Large intestine (tissue), 3 donors: ENCODE data around the gene MBD1. TPM values are rescaled to one million over a fixed set of nuclear protein-coding genes. Genes with fewer than 3 reads are reported as not detected.
"Not testable (repeated sequence)": the region's sequence is repeated elsewhere in the genome, so short reads cannot be mapped to it uniquely, and the experiment has no call there.

Experiments
- DNase-seq, 2 donors: peaks; one replicate each; pipeline versions ENCODE4 v3.0.0 to v3.0.0-alpha.2; 2013
- H3K27ac ChIP-seq: one replicate; pipeline ENCODE4 v1.5.1; 2013; ENCODE audit warnings: low read length
- H3K27me3 ChIP-seq: 2 replicates; pipeline ENCODE4 v1.6.1; 2013; ENCODE audit warnings: low read length; ENCODE audit not compliant: control insufficient read depth, insufficient read depth
- H3K36me3 ChIP-seq: 2 replicates; pipeline ENCODE4 v1.6.1; 2013; ENCODE audit warnings: low read length; ENCODE audit not compliant: control insufficient read depth, insufficient read depth
- H3K4me1 ChIP-seq: one replicate; pipeline ENCODE4 v1.6.1; 2013; ENCODE audit warnings: low read length; ENCODE audit not compliant: control insufficient read depth, insufficient read depth
- H3K4me3 ChIP-seq: one replicate; pipeline ENCODE4 v1.5.1; 2013; ENCODE audit warnings: low read length
- H3K9me3 ChIP-seq: one replicate; pipeline ENCODE4 v1.6.1; 2013; ENCODE audit warnings: mild to moderate bottlenecking, low read depth, low read length, moderate library complexity; ENCODE audit not compliant: control insufficient read depth
- WGBS: methylation state at CpG from one replicate; pipeline ENCODE4 v1.1.5; 2013; ENCODE audit warnings: low lambda C conversion rate; ENCODE audit not compliant: insufficient coverage; 5-methylcytosine and 5-hydroxymethylcytosine counted together
- polyA plus RNA-seq: library from polyadenylated mRNA; unstranded; fragments of 120-200 nt; gene quantifications from one replicate; pipeline ENCODE4 v1.2.1, GENCODE V29; 2013

MBD1 gene
- polyA plus RNA-seq, 1 donor, result 71.0 TPM

GRCh38 chr18:50241768-50242167 is 39.6 kb downstream of the MBD1 start:
- not testable (repeated sequence) for H3K4me3 ChIP-seq, H3K4me1 ChIP-seq, H3K27ac ChIP-seq, H3K27me3 ChIP-seq, DNase-seq, H3K9me3 ChIP-seq, H3K36me3 ChIP-seq
- 80% methylated on average over 1 of the region's 8 CpGs for WGBS

DNA sequence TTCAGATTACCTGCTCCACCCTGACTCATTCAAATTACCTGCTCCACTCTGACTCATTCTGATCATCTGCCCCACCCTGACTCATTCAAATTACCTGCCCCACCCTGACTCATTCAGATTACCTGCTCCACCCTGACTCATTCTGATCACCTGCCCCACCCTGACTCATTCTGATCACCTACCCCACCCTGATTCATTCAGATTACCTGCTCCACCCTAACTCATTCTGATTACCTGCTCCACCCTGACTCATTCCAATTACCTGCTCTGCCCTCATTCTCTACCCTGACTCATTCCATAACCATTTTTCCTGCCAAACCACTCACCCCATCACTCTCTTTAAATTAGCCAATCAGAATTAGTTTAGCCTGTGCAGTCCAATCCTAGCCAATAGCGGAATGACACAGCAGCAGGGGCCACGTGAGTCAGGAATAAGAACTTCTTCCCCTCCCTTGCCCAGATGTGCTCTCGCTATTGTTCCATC is 41.2 kb downstream of the MBD1 start:
- Histone ChIP-seq H3K36me3 (no peaks in the 10 kb centered on the region), H3K4me3 (no peak overlapping the region), H3K27me3 (no peaks in the 10 kb centered on the region), H3K9me3 (no peaks in the 10 kb centered on the region), H3K27ac (no peak overlapping the region), H3K4me1 (no peaks in the 10 kb centered on the region)
- no CpG with 5 or more reads among the region's 3 CpGs for WGBS
- DNase-seq, result no peak

DNA sequence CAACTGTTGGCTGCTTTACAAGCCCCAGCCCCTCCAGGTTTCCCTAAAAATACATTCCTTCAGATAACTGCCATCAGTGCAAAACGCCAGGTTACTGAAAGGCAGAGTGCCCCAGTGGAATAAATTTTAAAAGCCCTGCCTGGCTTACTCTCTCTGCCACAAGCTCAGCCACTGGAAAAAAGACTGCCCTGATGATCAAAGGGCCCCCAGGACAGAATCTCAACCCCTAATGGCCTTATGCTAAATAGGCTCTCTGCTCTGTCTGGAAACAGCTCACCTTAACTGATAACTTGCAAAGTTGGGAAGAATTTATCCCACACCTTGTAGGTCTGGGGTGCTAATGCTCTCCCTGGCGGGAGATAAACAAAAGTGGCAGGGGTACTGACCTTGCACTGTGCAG is 48.9 kb downstream of the MBD1 start:
- DNase-seq, result no peak
- Histone ChIP-seq H3K27me3 (no peaks in the 10 kb centered on the region), H3K4me3 (no peak overlapping the region), H3K36me3 (no peaks in the 10 kb centered on the region), H3K9me3 (no peaks in the 10 kb centered on the region), H3K27ac (no peak overlapping the region), H3K4me1 (no peaks in the 10 kb centered on the region)
- no CpG with 5 or more reads among the region's 2 CpGs for WGBS

GRCh38 chr18:50231621-50232020 is 49.7 kb downstream of the MBD1 start:
- Histone ChIP-seq H3K4me3 (no peak overlapping the region), H3K4me1 (no peaks in the 10 kb centered on the region), H3K9me3 (no peaks in the 10 kb centered on the region), H3K27me3 (no peaks in the 10 kb centered on the region), H3K36me3 (no peaks in the 10 kb centered on the region), H3K27ac (no peak overlapping the region)
- no CpG with 5 or more reads among the region's 4 CpGs for WGBS
- no peak for DNase-seq

DNA sequence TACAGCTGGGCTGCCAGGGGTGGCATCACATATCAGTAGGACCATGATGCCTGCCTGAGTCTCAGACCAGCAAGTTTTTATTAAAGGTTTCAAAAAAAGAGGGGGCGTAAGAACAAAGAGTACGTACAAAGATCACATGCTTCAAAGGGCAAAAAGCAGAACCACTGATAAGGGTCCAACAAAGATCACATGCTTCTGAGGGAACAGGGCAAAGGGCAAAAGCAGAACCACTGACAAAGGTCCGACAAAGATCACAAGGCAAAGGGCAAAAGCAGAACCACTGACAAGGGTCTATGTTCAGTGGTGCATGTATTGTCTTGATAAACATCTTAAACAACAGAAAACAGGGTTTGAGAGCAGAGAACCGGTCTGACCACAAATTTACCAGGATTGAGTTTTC is 61.1 kb downstream of the MBD1 start:
- 79% methylated on average over 2 of the region's 4 CpGs for whole genome bisulfite sequencing
- H3K36me3 ChIP-seq, H3K4me3 ChIP-seq, H3K4me1 ChIP-seq, H3K27me3 ChIP-seq, DNase-seq, H3K9me3 ChIP-seq, H3K27ac ChIP-seq: not testable (repeated sequence)

Other genes starting within 250 kb of the MBD1 start
- 52.0 TPM for gene MYO5B, start 86.4 kb downstream of the MBD1 start, polyA plus RNA-seq
- gene CFAP53, start 15.0 kb downstream of the MBD1 start, polyA plus RNA-seq, result 0.91 TPM
- gene CXXC1, start 6.2 kb upstream of the MBD1 start, polyA plus RNA-seq, result 67.2 TPM
- 4.3 TPM for gene SKA1, start 93.5 kb upstream of the MBD1 start, polyA plus RNA-seq